HG02678 (cell line): ENCODE data around the gene EVA1B.

Source experiments
- ATAC-seq: cut with Tn5 transposase; IDR thresholded peaks from one replicate; pipeline ENCODE4 v1.9.1; 2021; ENCODE audit warnings: mild to moderate bottlenecking, moderate library complexity; ENCODE audit not compliant: unreplicated experiment

The EVA1B gene

DNA sequence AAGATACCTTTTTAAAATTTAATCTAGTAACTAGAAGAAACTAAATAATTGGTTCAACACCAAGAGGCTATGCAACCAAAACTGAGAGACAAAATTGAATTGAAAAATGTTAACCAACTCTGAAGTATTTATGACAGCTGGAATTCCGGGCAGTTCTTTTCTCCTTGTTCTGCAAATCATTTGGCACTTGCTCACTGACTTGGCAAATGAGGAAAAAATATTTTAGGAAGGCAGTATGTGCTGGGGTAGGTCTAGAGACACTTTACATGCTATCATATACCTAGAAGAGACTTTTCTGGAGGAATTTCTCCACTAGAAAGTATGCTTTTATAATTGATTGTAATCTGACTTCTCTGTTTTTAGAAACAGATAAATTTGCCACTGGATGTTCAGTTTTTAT lies 39.4 kb downstream of the EVA1B start:
- ATAC-seq, result no peak

- no peak for ATAC-seq
Measured at GRCh38 chr1:36279789-36280296, 43.6 kb downstream of the EVA1B start.

- no peak for ATAC-seq
Measured at GRCh38 chr1:36279110-36279788, 44.2 kb downstream of the EVA1B start.

- ATAC-seq, result no peak
Measured at GRCh38 chr1:36276688-36277087, 46.8 kb downstream of the EVA1B start.

DNA sequence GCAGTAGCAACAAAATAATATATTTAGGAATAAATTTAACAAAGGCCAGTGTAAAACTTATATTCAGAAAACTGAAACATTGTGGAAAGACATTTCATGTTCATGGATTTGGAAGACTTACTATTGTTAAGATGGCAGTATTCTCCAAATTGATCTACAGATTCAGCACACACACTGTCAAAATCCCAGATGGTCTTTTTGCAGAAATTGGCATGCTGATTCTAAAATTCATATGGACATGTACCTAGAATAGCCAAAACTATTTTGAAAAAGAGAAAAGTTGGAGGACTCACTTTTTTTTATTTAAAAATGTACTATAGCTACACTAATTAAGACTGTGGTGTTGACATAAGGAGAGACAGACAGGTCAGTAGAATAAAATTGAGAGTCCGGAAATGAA lies 49.2 kb downstream of the EVA1B start:
- no peak for ATAC-seq

DNA sequence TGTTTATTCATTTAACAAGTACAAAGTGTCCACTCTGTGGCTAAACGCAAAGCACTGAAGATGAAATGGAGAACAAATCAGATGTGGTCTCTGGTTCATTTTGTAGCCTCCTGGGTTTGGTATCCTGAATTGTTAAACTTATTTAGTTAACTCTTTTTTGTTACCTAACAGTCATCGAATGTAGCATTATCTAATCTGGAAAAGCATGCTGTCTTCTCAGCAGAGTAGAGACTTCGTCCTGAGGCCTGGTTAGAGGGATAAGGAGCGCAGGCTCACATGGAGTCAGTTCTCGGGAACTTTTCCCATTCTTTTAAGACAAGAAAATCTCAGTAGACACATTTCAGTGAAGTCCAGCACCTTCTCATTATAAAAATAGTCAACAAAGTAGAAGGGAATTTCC lies 50.4 kb downstream of the EVA1B start:
- ATAC-seq, result no peak
